ENCODE data around the gene MKLN1. TPM values are rescaled to one million over a fixed set of nuclear protein-coding genes. Genes with fewer than 3 reads are reported as not detected.
A peak's percentile ranks its signal among the peaks of the same experiment; 100 is the strongest.
"Not testable (repeated sequence)": the region's sequence is repeated elsewhere in the genome, so short reads cannot be mapped to it uniquely, and the experiment has no call there.

MKLN1 gene
- total RNA-seq, 1 donor from 2014 or later: 48.4 TPM

DNA sequence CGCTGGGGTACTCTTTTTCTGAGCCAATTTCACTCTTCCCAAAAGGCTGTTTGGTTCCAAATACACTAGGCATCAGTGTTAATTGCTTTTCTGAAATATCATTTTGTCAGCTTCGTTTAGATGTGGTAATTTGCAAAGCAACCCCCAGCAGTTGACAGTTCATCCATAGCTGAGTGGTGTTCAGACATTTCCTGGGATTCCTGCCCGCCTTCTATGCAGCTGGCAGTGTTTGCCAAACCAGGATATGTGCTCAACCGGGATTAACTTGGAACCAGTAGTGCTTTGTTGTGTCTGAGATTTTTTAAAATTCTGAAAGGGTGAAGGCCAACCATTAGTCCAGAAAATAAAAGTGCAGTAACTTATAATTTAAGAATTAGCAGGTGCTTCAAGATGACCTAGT lies 25.2 kb upstream of the MKLN1 start:
- no peaks in the 10 kb centered on the region for H3K27me3 ChIP-seq
- H3K27ac ChIP-seq: no peak overlapping the region
- H3K9me3 ChIP-seq: no peaks in the 10 kb centered on the region
- H3K4me1 ChIP-seq: no peaks in the 10 kb centered on the region
- TF ChIP-seq, protein P1, sequence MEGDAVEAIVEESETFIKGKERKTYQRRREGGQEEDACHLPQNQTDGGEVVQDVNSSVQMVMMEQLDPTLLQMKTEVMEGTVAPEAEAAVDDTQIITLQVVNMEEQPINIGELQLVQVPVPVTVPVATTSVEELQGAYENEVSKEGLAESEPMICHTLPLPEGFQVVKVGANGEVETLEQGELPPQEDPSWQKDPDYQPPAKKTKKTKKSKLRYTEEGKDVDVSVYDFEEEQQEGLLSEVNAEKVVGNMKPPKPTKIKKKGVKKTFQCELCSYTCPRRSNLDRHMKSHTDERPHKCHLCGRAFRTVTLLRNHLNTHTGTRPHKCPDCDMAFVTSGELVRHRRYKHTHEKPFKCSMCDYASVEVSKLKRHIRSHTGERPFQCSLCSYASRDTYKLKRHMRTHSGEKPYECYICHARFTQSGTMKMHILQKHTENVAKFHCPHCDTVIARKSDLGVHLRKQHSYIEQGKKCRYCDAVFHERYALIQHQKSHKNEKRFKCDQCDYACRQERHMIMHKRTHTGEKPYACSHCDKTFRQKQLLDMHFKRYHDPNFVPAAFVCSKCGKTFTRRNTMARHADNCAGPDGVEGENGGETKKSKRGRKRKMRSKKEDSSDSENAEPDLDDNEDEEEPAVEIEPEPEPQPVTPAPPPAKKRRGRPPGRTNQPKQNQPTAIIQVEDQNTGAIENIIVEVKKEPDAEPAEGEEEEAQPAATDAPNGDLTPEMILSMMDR (IDR thresholded peaks at IDR 0.05): no peak
- TF ChIP-seq POLR2AphosphoS5 (IDR thresholded peaks at IDR 0.05; ENCODE audit: insufficient read depth in 1 of 2, low read depth in 1 of 2): no peak
- no peak for TF ChIP-seq POLR2A (IDR thresholded peaks at IDR 0.05)
- no peaks in the 10 kb centered on the region for H3K36me3 ChIP-seq
- no peak for DNase-seq (ENCODE audit: extremely low spot score in 2 of 2)
- intact Hi-C loops (cut with DNase I): no loop called here
- no peak overlapping the region for H3K4me3 ChIP-seq

GRCh38 chr7:131302876-131303707 lies 24.6 kb upstream of the MKLN1 start:
- Histone ChIP-seq H3K27me3 (no peaks in the 10 kb centered on the region), H3K36me3 (no peaks in the 10 kb centered on the region), H3K27ac (no peak overlapping the region), H3K4me3 (no peak overlapping the region), H3K4me1 (no peaks in the 10 kb centered on the region), H3K9me3 (no peaks in the 10 kb centered on the region)
- intact Hi-C loops (cut with DNase I): no loop called here
- no peak for TF ChIP-seq POLR2AphosphoS5 (IDR thresholded peaks at IDR 0.05; ENCODE audit: insufficient read depth in 1 of 2, low read depth in 1 of 2)
- TF ChIP-seq, protein P1 (IDR thresholded peaks at IDR 0.05): peak in 2 of 3 experiments; percentile 43 to 49
- DNase-seq (ENCODE audit: extremely low spot score in 2 of 2): no peak

DNA sequence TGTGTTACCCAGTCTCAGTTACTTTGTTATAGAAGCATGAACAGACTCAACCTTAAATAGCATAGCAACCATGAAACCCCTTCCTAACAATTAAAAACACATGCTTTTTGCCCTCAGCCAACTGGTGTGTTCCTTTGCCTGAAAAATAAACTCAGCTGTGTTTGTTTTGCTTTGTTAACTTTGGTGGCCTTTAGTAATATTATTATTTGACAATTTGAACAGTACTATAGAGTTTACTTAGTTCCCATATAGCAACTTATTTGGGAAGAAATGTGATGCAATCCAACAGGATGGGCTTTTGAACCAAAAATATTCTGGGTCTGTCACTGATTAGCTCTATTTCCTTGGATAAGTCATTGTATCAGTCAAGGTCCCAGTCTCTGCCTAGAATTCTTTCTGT lies 22.5 kb upstream of the MKLN1 start:
- TF ChIP-seq, protein P1 (IDR thresholded peaks at IDR 0.05): no peak
- no peak for TF ChIP-seq POLR2AphosphoS5 (IDR thresholded peaks at IDR 0.05; ENCODE audit: insufficient read depth in 1 of 2, low read depth in 1 of 2)
- TF ChIP-seq POLR2A (IDR thresholded peaks at IDR 0.05): no peak
- Histone ChIP-seq H3K4me1 (no peaks in the 10 kb centered on the region), H3K27ac (no peak overlapping the region), H3K36me3 (no peaks in the 10 kb centered on the region), H3K9me3 (no peaks in the 10 kb centered on the region), H3K27me3 (no peaks in the 10 kb centered on the region), H3K4me3 (no peak overlapping the region)
- intact Hi-C loops (cut with DNase I): no loop called here
- DNase-seq (ENCODE audit: extremely low spot score in 2 of 2): no peak

GRCh38 chr7:131306041-131306440 lies 21.6 kb upstream of the MKLN1 start:
- H3K27me3 ChIP-seq; H3K4me3 ChIP-seq; intact Hi-C loops (cut with DNase I); H3K27ac ChIP-seq; H3K9me3 ChIP-seq; H3K4me1 ChIP-seq; H3K36me3 ChIP-seq; DNase-seq (ENCODE audit: extremely low spot score in 2 of 2): not testable (repeated sequence)

- no peak for DNase-seq (ENCODE audit: extremely low spot score in 2 of 2)
- TF ChIP-seq, protein P1 (IDR thresholded peaks at IDR 0.05): no peak
- TF ChIP-seq POLR2AphosphoS5 (IDR thresholded peaks at IDR 0.05; ENCODE audit: insufficient read depth in 1 of 2, low read depth in 1 of 2): no peak
- no peak for TF ChIP-seq POLR2A (IDR thresholded peaks at IDR 0.05)
- intact Hi-C loops (cut with DNase I): no loop called here
Measured at GRCh38 chr7:131306777-131307176, 20.9 kb upstream of the MKLN1 start.

More at GRCh38 chr7:131306777-131307176, 20.9 kb upstream of the MKLN1 start:
- Histone ChIP-seq H3K4me1 (no peaks in the 10 kb centered on the region), H3K27ac (no peak overlapping the region), H3K27me3 (no peaks in the 10 kb centered on the region), H3K4me3 (no peak overlapping the region), H3K36me3 (no peaks in the 10 kb centered on the region), H3K9me3 (no peaks in the 10 kb centered on the region)
